GM21717 (cell line): ENCODE results near the gene SUMF2.
"Not testable (repeated sequence)": the region's sequence is repeated elsewhere in the genome, so short reads cannot be mapped to it uniquely, and the experiment has no call there.

Experiments
- ATAC-seq: cut with Tn5 transposase; IDR thresholded peaks from one replicate; pipeline ENCODE4 v1.9.1; 2021; ENCODE audit warnings: mild to moderate bottlenecking, moderate library complexity; ENCODE audit not compliant: unreplicated experiment

Gene SUMF2

GRCh38 chr7:56053993-56054392, 10.1 kb upstream of the SUMF2 start:
- no peak for ATAC-seq

DNA sequence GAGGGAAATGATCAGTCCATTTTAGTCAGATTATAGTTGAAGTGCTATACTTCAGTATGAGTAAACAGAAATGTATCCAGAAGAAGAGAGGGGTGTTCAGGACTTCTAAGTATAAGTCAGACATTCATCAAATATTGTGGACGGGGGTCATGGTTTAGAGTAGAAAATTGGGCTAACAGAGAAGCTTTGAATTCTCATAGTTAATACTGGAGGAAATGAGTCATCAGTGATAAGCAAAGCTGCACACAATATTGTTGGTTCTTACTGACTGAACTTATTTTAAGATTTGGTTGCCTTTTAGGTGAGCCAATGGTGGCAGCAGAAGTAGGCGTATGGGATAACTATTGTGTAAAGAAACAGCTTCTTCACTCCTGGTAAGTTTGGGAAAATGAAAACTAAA, 1.7 kb upstream of the SUMF2 start:
- ATAC-seq = no peak

DNA sequence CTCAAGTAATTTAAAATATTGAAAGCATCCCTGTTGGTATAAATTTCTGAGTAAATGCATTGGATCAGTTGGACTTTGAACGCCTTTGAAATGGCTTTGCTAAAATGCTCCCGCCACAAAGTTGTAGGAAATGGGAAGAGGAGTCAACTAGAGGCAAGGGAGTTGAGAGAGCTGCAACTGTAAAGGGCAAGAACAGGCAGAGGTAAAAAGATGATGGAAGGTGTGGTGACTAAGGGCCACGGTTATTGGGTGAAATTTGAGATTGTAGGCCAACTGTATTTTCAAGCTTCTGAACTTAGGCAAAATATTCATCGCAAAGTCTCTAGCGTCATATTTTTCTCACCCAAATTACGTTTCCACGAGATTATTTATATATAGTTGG, 595 bp upstream of the SUMF2 start:
- no peak for ATAC-seq

DNA sequence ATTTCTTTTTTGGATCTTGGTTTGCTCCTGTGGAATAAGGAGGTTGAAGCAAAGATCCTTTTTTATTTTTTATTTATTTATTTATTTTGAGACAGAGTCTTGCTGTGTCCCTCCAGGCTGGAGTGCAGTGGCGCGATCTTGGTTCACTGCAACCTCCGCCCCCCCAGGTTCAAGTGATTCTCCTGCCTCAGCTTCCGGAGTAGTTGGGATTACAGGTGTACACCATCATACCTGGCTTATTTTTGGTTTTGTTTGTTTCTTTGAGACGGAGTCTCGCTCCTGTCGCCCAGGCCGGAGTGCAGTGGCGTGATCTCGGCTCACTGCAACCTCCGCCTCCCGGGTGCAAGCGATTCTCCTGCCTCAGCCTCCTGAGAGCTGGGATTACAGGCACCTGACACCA, 2.3 kb downstream of the SUMF2 start:
- ATAC-seq = not testable (repeated sequence)

DNA sequence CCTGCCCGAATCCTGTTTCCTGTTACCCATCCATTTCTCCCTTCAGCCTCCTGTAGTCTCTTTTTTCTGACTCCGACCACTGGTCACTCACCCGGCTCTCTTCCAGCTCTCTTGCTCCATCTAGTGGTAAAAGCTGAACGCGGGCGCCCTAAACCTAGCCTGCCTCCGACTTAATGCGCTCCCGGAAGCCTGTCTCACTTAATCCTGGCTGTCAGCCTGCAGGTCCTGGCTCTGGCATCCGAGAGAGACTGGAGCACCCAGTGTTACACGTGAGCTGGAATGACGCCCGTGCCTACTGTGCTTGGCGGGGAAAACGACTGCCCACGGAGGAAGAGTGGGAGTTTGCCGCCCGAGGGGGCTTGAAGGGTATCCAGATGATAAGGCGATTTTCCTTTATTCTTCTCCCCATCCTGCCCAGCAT, 10.3 kb downstream of the SUMF2 start:
- ATAC-seq = peak; percentile 87

GRCh38 chr7:56077681-56078080, 13.6 kb downstream of the SUMF2 start:
- no peak for ATAC-seq

GRCh38 chr7:56078196-56078595, 14.1 kb downstream of the SUMF2 start:
- no peak for ATAC-seq

DNA sequence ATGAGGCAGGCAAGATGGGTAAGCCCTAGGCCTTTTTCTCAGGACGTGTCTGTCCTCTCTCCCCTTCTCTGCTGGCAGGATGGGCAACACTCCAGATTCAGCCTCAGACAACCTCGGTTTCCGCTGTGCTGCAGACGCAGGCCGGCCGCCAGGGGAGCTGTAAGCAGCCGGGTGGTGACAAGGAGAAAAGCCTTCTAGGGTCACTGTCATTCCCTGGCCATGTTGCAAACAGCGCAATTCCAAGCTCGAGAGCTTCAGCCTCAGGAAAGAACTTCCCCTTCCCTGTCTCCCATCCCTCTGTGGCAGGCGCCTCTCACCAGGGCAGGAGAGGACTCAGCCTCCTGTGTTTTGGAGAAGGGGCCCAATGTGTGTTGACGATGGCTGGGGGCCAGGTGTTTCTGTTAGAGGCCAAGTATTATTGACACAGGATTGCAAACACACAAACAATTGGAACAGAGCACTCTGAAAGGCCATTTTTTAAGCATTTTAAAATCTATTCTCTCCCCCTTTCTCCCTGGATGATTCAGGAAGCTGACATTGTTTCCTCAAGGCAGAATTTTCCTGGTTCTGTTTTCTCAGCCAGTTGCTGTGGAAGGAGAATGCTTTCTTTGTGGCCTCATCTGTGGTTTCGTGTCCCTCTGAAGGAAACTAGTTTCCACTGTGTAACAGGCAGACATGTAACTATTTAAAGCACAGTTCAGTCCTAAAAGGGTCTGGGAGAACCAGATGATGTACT, 15.5 kb downstream of the SUMF2 start:
- ATAC-seq = no peak

GRCh38 chr7:56080726-56081435, 16.8 kb downstream of the SUMF2 start:
- ATAC-seq = not testable (repeated sequence)

GRCh38 chr7:56081626-56082340, 17.7 kb downstream of the SUMF2 start:
- no peak for ATAC-seq

- ATAC-seq = no peak
These were observed 19.2 kb downstream of the SUMF2 start for GRCh38 chr7:56083150-56083785.

- no peak for ATAC-seq
These were observed 22.7 kb downstream of the SUMF2 start for GRCh38 chr7:56086761-56087160.

- no peak for ATAC-seq
These were observed 23.4 kb downstream of the SUMF2 start for GRCh38 chr7:56087445-56087844.

DNA sequence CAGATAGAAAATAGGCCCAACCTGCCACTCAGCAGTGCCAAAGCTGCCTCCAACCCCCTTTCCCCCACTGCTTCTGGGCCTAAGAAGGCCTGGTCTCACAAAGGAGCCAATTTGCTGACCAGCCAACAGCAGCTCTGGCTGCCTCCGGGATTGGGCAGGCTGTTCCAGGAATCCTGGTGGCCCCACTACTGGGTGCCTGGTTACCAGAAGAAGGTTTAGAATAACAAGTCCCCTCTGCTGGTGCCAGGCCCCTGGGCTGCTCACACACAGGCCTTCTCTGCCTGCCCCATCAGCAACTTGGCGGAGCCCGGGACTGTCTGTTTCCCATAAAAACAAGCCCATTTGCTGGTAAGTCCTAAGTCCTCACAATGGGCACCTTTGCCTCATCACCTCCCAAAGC, 27.5 kb downstream of the SUMF2 start:
- no peak for ATAC-seq

- ATAC-seq = not testable (repeated sequence)
These were observed 28.3 kb downstream of the SUMF2 start for GRCh38 chr7:56092388-56092787.

DNA sequence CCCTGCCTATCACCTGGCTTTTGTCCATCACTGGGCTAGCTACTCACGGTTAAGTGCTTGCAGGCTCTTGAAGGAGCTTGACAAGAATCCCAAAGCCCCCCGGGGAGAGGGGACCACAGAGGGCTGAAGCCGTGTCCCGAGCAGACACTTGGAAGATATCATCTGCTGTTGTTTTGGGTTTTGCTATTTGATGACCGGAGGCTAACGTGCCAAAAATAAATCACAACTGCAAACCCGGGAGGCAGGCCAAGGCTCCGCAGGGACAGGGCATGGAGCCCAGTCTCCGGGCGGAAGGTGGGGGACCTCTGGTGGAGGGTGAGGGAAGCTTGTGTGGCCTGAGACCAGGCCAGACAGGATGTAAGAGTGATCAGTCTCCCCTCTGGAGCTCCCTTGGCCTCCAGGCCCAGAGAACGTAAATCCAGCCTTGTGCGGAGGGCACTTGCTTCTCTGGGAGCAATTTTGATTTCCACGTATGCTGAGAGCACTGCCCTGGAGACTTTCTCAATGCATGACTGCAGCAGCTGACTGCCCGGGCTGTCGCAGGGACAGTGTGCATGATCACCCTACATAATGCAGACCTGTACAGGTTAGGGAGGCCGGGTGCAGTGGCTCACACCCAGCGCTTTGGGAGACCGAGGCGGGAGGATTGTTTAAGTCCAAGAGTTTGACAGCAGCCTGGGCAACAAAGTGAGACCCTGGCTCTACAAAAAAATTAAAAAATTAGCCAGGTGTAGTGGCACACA, 28.9 kb downstream of the SUMF2 start, which contains the start of gene PHKG1:
TSS of gene PHKG1 (minus strand) at position 164 of the 743 bp plus-strand sequence. CDS start 4,011 bp downstream, outside the sequence.
- no peak for ATAC-seq

- no peak for ATAC-seq
These were observed 33.6 kb downstream of the SUMF2 start for GRCh38 chr7:56097700-56098099.

- ATAC-seq = not testable (repeated sequence)
These were observed 34.3 kb downstream of the SUMF2 start for GRCh38 chr7:56098187-56099008.

DNA sequence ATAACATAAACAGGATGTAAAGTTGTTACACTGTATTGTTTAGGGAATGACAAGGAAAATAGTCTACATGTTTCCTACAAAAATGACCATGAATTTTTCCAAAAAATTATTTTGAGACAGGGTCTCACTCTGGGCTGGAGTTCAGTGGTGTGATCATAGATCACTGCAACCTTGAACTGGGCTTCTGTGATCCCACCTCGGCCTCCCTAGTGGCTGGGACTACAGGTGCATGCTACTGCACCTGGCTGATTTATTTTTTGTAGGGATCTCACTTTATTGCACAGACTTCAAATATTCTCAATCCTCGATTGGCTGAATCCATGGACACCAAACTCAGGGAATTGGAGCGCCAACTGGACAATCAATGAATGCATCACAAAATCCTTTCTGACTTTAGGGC, 35.6 kb downstream of the SUMF2 start:
- no peak for ATAC-seq

GRCh38 chr7:56104138-56104537, 40.1 kb downstream of the SUMF2 start:
- not testable (repeated sequence) for ATAC-seq
